Common myeloid progenitor, CD34-positive (primary cell): ENCODE measurements around the gene PCGF2.

Experiments used
- CTCF ChIA-PET: fragments of 350-600 bp; sonication (Branson Sonifier 250); formaldehyde crosslinking; loops from one replicate; lab custom pipeline; 2021; ENCODE audit warnings: antibody characterized with exemption; lab: Charles Lee
- POLR2A ChIA-PET: fragments of 350-600 bp; sonication (Branson Sonifier 250); formaldehyde crosslinking; loops from one replicate; lab custom pipeline; 2021; ENCODE audit warnings: antibody characterized with exemption; lab: Charles Lee
- DNase-seq, 3 donors: peaks; one replicate each; pipeline versions ENCODE4 v3.0.0 to v3.0.0-alpha.2; 2013
- H3K27ac ChIP-seq, 2 experiments: 1 replicate in 1 of 2; 2 replicates in 1 of 2; pipeline ENCODE4 v1.7.0; 2013; ENCODE audit warnings: inconsistent platforms in 2 of 2, low read length in 2 of 2, mild to moderate bottlenecking in 2 of 2, low read depth in 1 of 2, moderate library complexity in 1 of 2; ENCODE audit not compliant: severe bottlenecking in 2 of 2, insufficient read depth in 1 of 2, poor library complexity in 1 of 2
- H3K27me3 ChIP-seq, 5 experiments: replicated peaks in 2 of 5; 1 replicate in 3 of 5; 2 replicates in 2 of 5; pipeline versions ENCODE4 v1.6.1 to v1.7.0; 2013; ENCODE audit warnings: low read length in 4 of 5, mild to moderate bottlenecking in 2 of 5, moderate library complexity in 2 of 5, inconsistent platforms in 1 of 5; ENCODE audit not compliant: insufficient read depth in 5 of 5, control insufficient read depth in 4 of 5
- H3K36me3 ChIP-seq, 4 experiments: 1 replicate in 2 of 4; 2 replicates in 2 of 4; pipeline versions ENCODE4 v1.6.1 to v1.7.0; 2013; ENCODE audit warnings: low read length in 3 of 4, control low read depth in 1 of 4, mild to moderate bottlenecking in 1 of 4; ENCODE audit not compliant: control insufficient read depth in 4 of 4, insufficient read depth in 4 of 4
- H3K4me1 ChIP-seq, 4 experiments: 1 replicate in 3 of 4; 2 replicates in 1 of 4; pipeline versions ENCODE4 v1.6.1 to v1.7.1; 2013; ENCODE audit warnings: low read length in 3 of 4, mild to moderate bottlenecking in 3 of 4, control low read depth in 1 of 4, inconsistent platforms in 1 of 4, moderate library complexity in 1 of 4; ENCODE audit not compliant: control insufficient read depth in 4 of 4, insufficient read depth in 4 of 4; ENCODE audit errors: control extremely low read depth in 1 of 4
- H3K4me3 ChIP-seq, 7 experiments: 1 replicate in 4 of 7; 2 replicates in 3 of 7; pipeline versions ENCODE4 v1.5.1 to v1.7.0; 2013; ENCODE audit warnings: mild to moderate bottlenecking in 7 of 7, low read length in 6 of 7, moderate library complexity in 6 of 7, inconsistent platforms in 2 of 7, low read depth in 2 of 7, control low read depth in 1 of 7; ENCODE audit not compliant: insufficient read depth in 4 of 7, control insufficient read depth in 1 of 7; ENCODE audit errors: extremely low read depth in 1 of 7
- H3K9me3 ChIP-seq, 5 experiments: 1 replicate in 4 of 5; 2 replicates in 1 of 5; pipeline versions ENCODE4 v1.6.1 to v1.7.1; 2013; ENCODE audit warnings: low read length in 4 of 5, mild to moderate bottlenecking in 2 of 5, inconsistent platforms in 1 of 5, low read depth in 1 of 5, moderate library complexity in 1 of 5; ENCODE audit not compliant: control insufficient read depth in 4 of 5, insufficient read depth in 2 of 5; ENCODE audit errors: control extremely low read depth in 1 of 5
- WGBS: methylation state at CpG from one replicate; pipeline ENCODE4 v1.1.5; 2013; ENCODE audit not compliant: insufficient coverage; 5-methylcytosine and 5-hydroxymethylcytosine counted together

PCGF2 gene

GRCh38 chr17:38721802-38722201 lies 26.3 kb downstream of the PCGF2 start:
- Histone ChIP-seq H3K4me3 (no peak overlapping the region), H3K9me3 (no peaks in the 10 kb centered on the region), H3K4me1 (peaks cover 0 to 14% (median 7%) of the 10 kb centered on the region in 4 experiments), H3K36me3 (peaks cover 14 to 60% (median 38%) of the 10 kb centered on the region in 4 experiments), H3K27me3 (no peaks in the 10 kb centered on the region), H3K27ac (no peak overlapping the region)
- no peak for DNase-seq
- POLR2A ChIA-PET = interaction anchor here (0.8 kb wide), 1 partner anchor 11 kb away, joined by 3 read pairs; no protein-coding TSS in a partner anchor
- CTCF ChIA-PET = interaction anchor here (2.0 kb wide), 1 partner anchor 45 kb away, joined by 6 read pairs; no protein-coding TSS in a partner anchor
- 95% methylated on average over 8 of the region's 16 CpGs for WGBS

- no peak overlapping the region for H3K4me3 ChIP-seq
- no peak overlapping the region for H3K27ac ChIP-seq
- H3K36me3 ChIP-seq = peaks cover 15 to 69% (median 43%) of the 10 kb centered on the region in 4 experiments
- H3K27me3 ChIP-seq = no peaks in the 10 kb centered on the region
- POLR2A ChIA-PET = interaction anchor here (1.2 kb wide), 1 partner anchor 10 kb away, joined by 3 read pairs; no protein-coding TSS in a partner anchor
- CTCF ChIA-PET = no interaction called here
- 82% methylated on average over 3 of the region's 6 CpGs for WGBS
- no peak for DNase-seq
- H3K9me3 ChIP-seq = no peaks in the 10 kb centered on the region
- peaks cover 0 to 14% (median 7%) of the 10 kb centered on the region in 4 experiments for H3K4me1 ChIP-seq
Measured at GRCh38 chr17:38720941-38721340, 27.2 kb downstream of the PCGF2 start.

GRCh38 chr17:38719943-38720641 lies 28.0 kb downstream of the PCGF2 start:
- CTCF ChIA-PET = no interaction called here
- H3K27ac ChIP-seq = no peak overlapping the region
- H3K27me3 ChIP-seq = no peaks in the 10 kb centered on the region
- H3K4me1 ChIP-seq = peaks cover 0 to 12% (median 5%) of the 10 kb centered on the region in 4 experiments
- POLR2A ChIA-PET = interaction anchor here (1.2 kb wide), 1 partner anchor 9 kb away, joined by 3 read pairs; no protein-coding TSS in a partner anchor
- 95% methylated on average over 30 of the region's 39 CpGs for WGBS
- H3K4me3 ChIP-seq = no peak overlapping the region
- DNase-seq = no peak
- H3K36me3 ChIP-seq = peaks cover 15 to 76% (median 51%) of the 10 kb centered on the region in 4 experiments
- H3K9me3 ChIP-seq = no peaks in the 10 kb centered on the region

- Histone ChIP-seq H3K27me3 (no peaks in the 10 kb centered on the region), H3K4me1 (peaks cover 0 to 5% (median 2%) of the 10 kb centered on the region in 4 experiments), H3K36me3 (peaks cover 15 to 73% (median 54%) of the 10 kb centered on the region in 4 experiments), H3K27ac (no peak overlapping the region), H3K4me3 (no peak overlapping the region), H3K9me3 (no peaks in the 10 kb centered on the region)
- POLR2A ChIA-PET = interaction anchor here (1.2 kb wide), 1 partner anchor 9 kb away, joined by 3 read pairs; no protein-coding TSS in a partner anchor
- WGBS = 96% methylated on average over 26 of the region's 29 CpGs
- CTCF ChIA-PET = no interaction called here
- no peak for DNase-seq
Measured at GRCh38 chr17:38719289-38719942, 28.7 kb downstream of the PCGF2 start.

GRCh38 chr17:38717139-38717745 lies 30.9 kb downstream of the PCGF2 start:
- H3K36me3 ChIP-seq = peaks cover 18 to 84% (median 66%) of the 10 kb centered on the region in 4 experiments
- no peak overlapping the region for H3K4me3 ChIP-seq
- peaks cover 0 to 4% (median 3%) of the 10 kb centered on the region in 4 experiments for H3K4me1 ChIP-seq
- WGBS = 93% methylated on average over 12 of the region's 12 CpGs
- H3K9me3 ChIP-seq = no peaks in the 10 kb centered on the region
- H3K27ac ChIP-seq = no peak overlapping the region
- ChIA-PET CTCF (interaction anchor here (0.8 to 1.3 kb wide), 4 partner anchors 10 to 39 kb away, joined by 3 read pairs; no protein-coding TSS in a partner anchor), POLR2A (no interaction called here)
- DNase-seq = no peak
- H3K27me3 ChIP-seq = no peaks in the 10 kb centered on the region

GRCh38 chr17:38716368-38717005 lies 31.6 kb downstream of the PCGF2 start:
- peaks cover 16 to 84% (median 67%) of the 10 kb centered on the region in 4 experiments for H3K36me3 ChIP-seq

More at GRCh38 chr17:38716368-38717005, 31.6 kb downstream of the PCGF2 start:
- H3K4me1 ChIP-seq = peaks cover 0 to 12% (median 11%) of the 10 kb centered on the region in 4 experiments
- H3K27me3 ChIP-seq = no peaks in the 10 kb centered on the region
- ChIA-PET POLR2A (interaction anchor here (1.1 kb wide), 1 partner anchor 21 kb away, joined by 3 read pairs; no protein-coding TSS in a partner anchor), CTCF (interaction anchor here (0.8 to 1.7 kb wide), 6 partner anchors 10 to 39 kb away, joined by 3 to 4 read pairs (median 3); no protein-coding TSS in a partner anchor)
- H3K9me3 ChIP-seq = no peaks in the 10 kb centered on the region
- no peak for DNase-seq
- H3K4me3 ChIP-seq = no peak overlapping the region
- WGBS = 92% methylated on average over 10 of the region's 18 CpGs
- H3K27ac ChIP-seq = no peak overlapping the region
